Loucy (cell line): ENCODE data around the gene SEC16B.

Experiments
- H2AFZ ChIP-seq: fragments of 200-600 bp; sonication (generic); 2 replicates; pipeline ENCODE4 v1.6.0; 2016; ENCODE audit warnings: antibody characterized with exemption, mild to moderate bottlenecking, low read length, moderate library complexity
- H3F3A ChIP-seq: fragments of 200-600 bp; 2 replicates; pipeline ENCODE4 v1.6.0; 2016; ENCODE audit warnings: antibody characterized with exemption, low read depth, mild to moderate bottlenecking
- H3K27me3 ChIP-seq: fragments of 200-600 bp; sonication (generic); 2 replicates; pipeline ENCODE4 v1.6.1; 2014; ENCODE audit warnings: low read length, mild to moderate bottlenecking; ENCODE audit not compliant: insufficient read depth, poor library complexity, severe bottlenecking
- H3K36me3 ChIP-seq: fragments of 200-600 bp; sonication (generic); 2 replicates; pipeline ENCODE4 v1.6.1; 2016; ENCODE audit warnings: low read length; ENCODE audit not compliant: insufficient read depth
- H3K4me1 ChIP-seq: fragments of 200-600 bp; sonication (generic); 2 replicates; pipeline ENCODE4 v1.5.1; 2014; ENCODE audit warnings: low read length, mild to moderate bottlenecking; ENCODE audit not compliant: insufficient read depth, poor library complexity, severe bottlenecking
- H3K4me2 ChIP-seq: fragments of 200-600 bp; sonication (generic); 2 replicates; pipeline ENCODE4 v1.6.0; 2014; ENCODE audit warnings: antibody characterized with exemption, low read length, low read depth, mild to moderate bottlenecking; ENCODE audit not compliant: poor library complexity, severe bottlenecking
- H3K4me3 ChIP-seq: fragments of 200-600 bp; sonication (generic); 2 replicates; pipeline ENCODE4 v1.5.1; 2014; ENCODE audit warnings: low read length, mild to moderate bottlenecking, mixed read lengths; ENCODE audit not compliant: poor library complexity, severe bottlenecking
- H3K79me2 ChIP-seq: fragments of 200-600 bp; sonication (generic); 2 replicates; pipeline ENCODE4 v1.6.1; 2014; ENCODE audit warnings: low read length; ENCODE audit not compliant: insufficient read depth
- H3K9ac ChIP-seq: fragments of 200-600 bp; sonication (generic); 2 replicates; pipeline ENCODE4 v1.6.0; 2014; ENCODE audit warnings: mild to moderate bottlenecking, low read depth, low read length, moderate library complexity; ENCODE audit not compliant: poor library complexity, severe bottlenecking
- H3K9me2 ChIP-seq: fragments of 200-600 bp; sonication (generic); replicated peaks from 2 replicates; pipeline ENCODE4 v1.6.1; 2016; ENCODE audit warnings: low read depth, low read length, mixed read lengths
- H3K9me3 ChIP-seq: fragments of 200-600 bp; sonication (generic); 2 replicates; pipeline ENCODE4 v1.6.1; 2014; ENCODE audit warnings: mild to moderate bottlenecking, antibody characterized with exemption, low read length, low read depth; ENCODE audit not compliant: insufficient read depth
- H4K20me1 ChIP-seq: fragments of 200-600 bp; sonication (generic); 2 replicates; pipeline ENCODE4 v1.6.0; 2014; ENCODE audit warnings: antibody characterized with exemption, low read length, mild to moderate bottlenecking; ENCODE audit not compliant: insufficient read depth, poor library complexity, severe bottlenecking
- CTCF ChIP-seq: fragments of 200-600 bp; sonication (generic); conservative IDR thresholded peaks from 2 replicates; pipeline ENCODE4 v1.5.1; 2014; ENCODE audit warnings: mild to moderate bottlenecking, antibody characterized with exemption, low read length
- EZH2phosphoT487 ChIP-seq: fragments of 200-600 bp; IDR thresholded peaks from 2 replicates; pipeline ENCODE4 v1.6.1; 2018; ENCODE audit warnings: antibody characterized with exemption, mild to moderate bottlenecking, moderate library complexity, borderline replicate concordance

The SEC16B gene

DNA sequence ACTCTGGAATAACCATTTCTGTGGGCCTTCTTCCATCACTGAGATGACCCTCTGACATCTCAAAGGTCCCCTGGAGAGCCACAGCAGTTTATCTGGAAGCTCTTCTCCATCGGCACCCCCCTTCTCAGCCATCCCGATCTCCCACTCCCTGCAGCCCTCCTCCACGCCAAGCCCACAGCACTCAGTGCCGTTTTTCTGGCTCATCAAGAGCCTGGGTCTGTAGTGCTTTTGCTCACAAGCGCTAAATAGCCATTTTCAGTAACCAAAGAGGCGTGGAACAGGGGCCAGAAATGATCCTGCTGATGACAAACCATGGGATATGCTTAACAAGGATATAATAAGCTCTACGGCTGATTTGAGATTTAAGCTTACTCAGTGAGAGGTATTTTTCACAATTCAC lies 17.6 kb downstream of the SEC16B start:
- no peak overlapping the region for H3K4me2 ChIP-seq
- no peaks in the 10 kb centered on the region for H3K79me2 ChIP-seq
- H4K20me1 ChIP-seq, result no peaks in the 10 kb centered on the region
- TF ChIP-seq CTCF (no peak), EZH2phosphoT487 (no peak)
- no peaks in the 10 kb centered on the region for H3K9me3 ChIP-seq
- H3K4me3 ChIP-seq, result no peak overlapping the region
- no peak overlapping the region for H2AFZ ChIP-seq
- H3K36me3 ChIP-seq, result no peaks in the 10 kb centered on the region
- no peaks in the 10 kb centered on the region for H3K9me2 ChIP-seq
- no peaks in the 10 kb centered on the region for H3K4me1 ChIP-seq
- no peaks in the 10 kb centered on the region for H3K27me3 ChIP-seq
- H3K9ac ChIP-seq, result no peak overlapping the region
- H3F3A ChIP-seq, result no peaks in the 10 kb centered on the region

GRCh38 chr1:177950506-177950905 lies 19.4 kb downstream of the SEC16B start:
- no peak overlapping the region for H3K9ac ChIP-seq
- H3K9me2 ChIP-seq, result no peaks in the 10 kb centered on the region
- H3K27me3 ChIP-seq, result no peaks in the 10 kb centered on the region
- no peaks in the 10 kb centered on the region for H4K20me1 ChIP-seq
- TF ChIP-seq CTCF (no peak), EZH2phosphoT487 (no peak)
- no peaks in the 10 kb centered on the region for H3K36me3 ChIP-seq
- H3K4me1 ChIP-seq, result no peaks in the 10 kb centered on the region
- no peaks in the 10 kb centered on the region for H3K79me2 ChIP-seq
- no peak overlapping the region for H2AFZ ChIP-seq
- H3K4me2 ChIP-seq, result no peak overlapping the region
- H3K9me3 ChIP-seq, result no peaks in the 10 kb centered on the region
- H3K4me3 ChIP-seq, result no peak overlapping the region
- H3F3A ChIP-seq, result no peaks in the 10 kb centered on the region

DNA sequence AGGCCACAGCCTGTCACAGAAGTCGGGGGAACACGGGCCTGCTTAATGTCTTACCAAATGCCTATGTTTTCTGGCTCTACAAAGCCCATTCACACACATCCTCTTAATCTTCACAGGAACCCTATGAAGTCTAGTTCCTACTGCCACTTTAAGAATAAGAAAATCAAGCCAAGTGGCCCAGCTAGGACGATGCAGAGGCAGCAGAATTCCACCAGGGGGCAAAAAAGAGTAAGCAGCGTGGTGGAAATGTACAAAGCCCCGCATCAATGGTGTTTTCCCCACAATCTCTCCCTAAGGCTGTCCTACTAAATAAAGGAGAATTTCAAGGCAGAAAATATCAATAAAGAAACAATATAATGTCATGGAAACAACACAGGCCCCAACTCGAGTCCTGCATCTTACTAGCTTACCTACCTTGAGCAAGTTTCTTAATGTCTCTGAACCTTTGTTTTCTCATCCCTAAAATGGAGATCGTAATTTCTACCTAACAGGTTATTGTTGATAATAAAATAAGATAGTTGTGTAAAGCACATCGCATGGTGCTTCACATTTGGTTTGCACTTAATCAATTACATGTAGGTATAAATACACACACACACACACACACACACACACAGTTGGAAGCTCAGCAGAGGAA lies 21.4 kb downstream of the SEC16B start:
- H3K36me3 ChIP-seq, result no peaks in the 10 kb centered on the region
- H4K20me1 ChIP-seq, result no peaks in the 10 kb centered on the region
- H2AFZ ChIP-seq, result peak overlapping the region; percentile 74

More for the DNA sequence above, 21.4 kb downstream of the SEC16B start:
- no peaks in the 10 kb centered on the region for H3K4me1 ChIP-seq
- no peaks in the 10 kb centered on the region for H3K79me2 ChIP-seq
- H3K4me2 ChIP-seq, result no peak overlapping the region
- no peak overlapping the region for H3K4me3 ChIP-seq
- TF ChIP-seq EZH2phosphoT487 (no peak), CTCF (peak; percentile 95)
- H3K9me3 ChIP-seq, result no peaks in the 10 kb centered on the region
- H3K9ac ChIP-seq, result no peak overlapping the region
- H3K9me2 ChIP-seq, result no peaks in the 10 kb centered on the region
- H3K27me3 ChIP-seq, result no peaks in the 10 kb centered on the region
- no peaks in the 10 kb centered on the region for H3F3A ChIP-seq
